GM12801 (cell line): ENCODE measurements around the gene LCN9.

Experiments used
- TF ChIP-seq, protein P1 (sequence below): IDR thresholded peaks from one replicate; pipeline ENCODE4 v1.5.1; 2011; ENCODE audit warnings: control low read depth; ENCODE audit not compliant: insufficient read length; ENCODE audit errors: extremely low read depth

The LCN9 gene, protein sequence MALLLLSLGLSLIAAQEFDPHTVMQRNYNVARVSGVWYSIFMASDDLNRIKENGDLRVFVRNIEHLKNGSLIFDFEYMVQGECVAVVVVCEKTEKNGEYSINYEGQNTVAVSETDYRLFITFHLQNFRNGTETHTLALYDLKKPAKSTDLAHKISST

DNA sequence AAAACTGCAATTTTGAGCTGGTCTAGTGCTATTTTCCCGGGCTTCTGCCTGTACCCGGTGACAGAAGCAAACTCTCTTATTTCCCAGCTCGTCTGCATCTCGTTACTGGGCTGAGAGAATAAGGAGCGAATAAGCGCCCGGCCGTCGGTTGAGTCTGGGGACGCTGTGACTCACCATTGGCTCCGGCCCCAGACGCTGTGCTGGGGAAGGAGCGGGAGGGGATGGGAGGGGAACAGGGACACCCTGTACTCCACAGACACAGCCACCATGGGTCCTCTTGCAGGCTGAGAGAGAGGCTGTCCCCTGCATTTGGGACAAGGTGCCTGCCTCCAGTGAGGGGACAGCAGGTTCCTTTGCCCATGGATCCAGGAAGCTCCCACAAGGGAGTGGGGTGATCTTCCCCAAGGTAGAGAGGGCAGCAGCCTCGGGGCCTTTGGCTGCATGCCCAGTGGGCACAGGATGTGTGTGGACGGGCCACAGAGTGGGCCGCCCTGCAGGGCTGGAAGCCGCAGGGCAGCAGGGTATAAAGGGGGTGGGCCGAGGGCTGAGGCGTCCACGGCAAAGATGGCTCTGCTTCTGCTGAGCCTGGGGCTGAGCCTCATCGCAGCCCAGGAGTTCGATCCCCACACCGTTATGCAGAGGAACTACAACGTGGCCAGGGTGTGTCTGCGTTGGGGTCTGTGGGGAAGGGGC is at the start of gene LCN9:
Gene LCN9 (plus strand): TSS at position 552 of the 693 bp plus-strand sequence. CDS start 13 bp downstream, at position 565.
- TF ChIP-seq, protein P1, sequence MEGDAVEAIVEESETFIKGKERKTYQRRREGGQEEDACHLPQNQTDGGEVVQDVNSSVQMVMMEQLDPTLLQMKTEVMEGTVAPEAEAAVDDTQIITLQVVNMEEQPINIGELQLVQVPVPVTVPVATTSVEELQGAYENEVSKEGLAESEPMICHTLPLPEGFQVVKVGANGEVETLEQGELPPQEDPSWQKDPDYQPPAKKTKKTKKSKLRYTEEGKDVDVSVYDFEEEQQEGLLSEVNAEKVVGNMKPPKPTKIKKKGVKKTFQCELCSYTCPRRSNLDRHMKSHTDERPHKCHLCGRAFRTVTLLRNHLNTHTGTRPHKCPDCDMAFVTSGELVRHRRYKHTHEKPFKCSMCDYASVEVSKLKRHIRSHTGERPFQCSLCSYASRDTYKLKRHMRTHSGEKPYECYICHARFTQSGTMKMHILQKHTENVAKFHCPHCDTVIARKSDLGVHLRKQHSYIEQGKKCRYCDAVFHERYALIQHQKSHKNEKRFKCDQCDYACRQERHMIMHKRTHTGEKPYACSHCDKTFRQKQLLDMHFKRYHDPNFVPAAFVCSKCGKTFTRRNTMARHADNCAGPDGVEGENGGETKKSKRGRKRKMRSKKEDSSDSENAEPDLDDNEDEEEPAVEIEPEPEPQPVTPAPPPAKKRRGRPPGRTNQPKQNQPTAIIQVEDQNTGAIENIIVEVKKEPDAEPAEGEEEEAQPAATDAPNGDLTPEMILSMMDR, result no peak

DNA sequence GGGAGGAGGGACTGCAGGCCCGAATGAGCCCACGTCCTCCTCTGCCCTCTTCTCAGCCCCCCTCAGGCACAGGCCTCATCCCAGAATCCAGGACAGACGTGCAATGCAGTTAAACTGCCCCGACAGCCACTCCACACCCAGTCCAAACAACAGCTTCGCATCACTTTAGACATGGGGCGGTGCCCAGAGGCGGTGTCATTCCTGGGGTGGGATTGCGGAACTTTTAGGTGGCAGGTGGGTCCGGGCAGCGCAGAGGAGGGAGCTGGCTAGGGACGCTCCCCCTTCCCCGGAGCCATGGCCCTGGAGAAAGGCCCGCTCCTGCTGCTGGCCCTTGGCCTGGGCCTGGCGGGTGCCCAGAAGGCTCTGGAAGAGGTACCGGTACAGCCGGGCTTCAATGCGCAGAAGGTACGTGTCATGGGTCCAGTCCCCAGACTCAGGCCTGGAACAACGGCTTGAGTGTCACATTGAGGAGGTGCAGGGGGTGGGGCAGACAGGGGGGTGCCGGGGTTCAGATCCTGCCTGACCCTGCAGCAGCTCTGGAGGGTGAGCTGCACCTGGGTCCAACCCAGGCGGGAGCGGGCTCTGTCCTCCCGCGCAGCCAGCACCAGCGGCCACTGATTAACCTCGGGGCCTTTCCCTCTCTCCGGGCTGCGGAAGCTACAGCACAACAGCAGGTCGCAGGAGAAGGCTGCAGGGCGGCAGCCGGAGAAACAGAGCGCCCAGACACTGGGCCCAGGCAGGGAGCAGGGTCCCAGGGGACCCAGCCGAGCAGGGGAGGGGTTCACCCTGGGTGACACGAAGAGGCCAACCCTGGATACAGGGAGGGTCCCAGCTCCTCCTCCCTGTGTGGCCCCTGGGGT is 48.9 kb upstream of the LCN9 start:
- TF ChIP-seq, protein P1, result no peak

DNA sequence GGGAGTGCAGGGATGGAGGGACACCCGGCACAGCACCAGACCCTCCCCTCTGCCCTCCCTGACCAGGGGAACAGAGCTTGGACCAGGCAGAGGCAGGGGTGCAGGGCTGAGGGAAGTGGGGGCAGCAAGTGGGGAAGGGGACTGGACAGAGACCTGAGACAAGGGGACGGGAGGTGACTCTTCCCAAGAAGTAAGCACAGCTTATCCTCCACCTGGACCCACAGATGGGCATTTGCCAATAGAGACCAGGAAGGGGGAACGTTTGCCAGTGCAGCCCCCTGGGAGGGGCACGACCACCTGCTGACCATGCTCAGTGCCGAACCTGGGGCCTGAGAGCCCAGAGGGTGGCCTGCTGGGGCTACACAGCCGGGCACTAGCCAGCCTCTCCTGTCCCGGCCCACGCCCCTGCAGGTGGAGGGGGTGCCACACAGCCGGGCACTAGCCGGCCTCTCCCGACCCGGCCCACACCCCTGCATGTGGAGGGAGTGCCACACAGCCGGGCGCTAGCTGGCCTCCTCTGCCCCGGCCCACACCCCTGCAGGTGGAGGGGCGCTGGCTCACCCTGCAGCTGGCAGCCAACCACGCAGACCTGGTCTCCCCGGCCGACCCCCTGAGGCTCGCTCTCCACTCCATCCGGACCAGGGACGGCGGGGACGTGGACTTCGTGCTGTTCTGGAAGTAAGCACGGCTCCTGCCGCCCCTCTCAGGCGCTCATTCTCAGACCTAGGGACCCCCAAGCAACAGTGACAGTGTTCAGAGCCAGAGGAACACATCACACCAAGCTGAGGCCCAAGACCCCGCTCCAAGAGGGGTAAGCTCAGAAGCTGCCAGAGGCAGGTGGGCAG is 48.1 kb upstream of the LCN9 start:
- TF ChIP-seq, protein P1, result no peak

DNA sequence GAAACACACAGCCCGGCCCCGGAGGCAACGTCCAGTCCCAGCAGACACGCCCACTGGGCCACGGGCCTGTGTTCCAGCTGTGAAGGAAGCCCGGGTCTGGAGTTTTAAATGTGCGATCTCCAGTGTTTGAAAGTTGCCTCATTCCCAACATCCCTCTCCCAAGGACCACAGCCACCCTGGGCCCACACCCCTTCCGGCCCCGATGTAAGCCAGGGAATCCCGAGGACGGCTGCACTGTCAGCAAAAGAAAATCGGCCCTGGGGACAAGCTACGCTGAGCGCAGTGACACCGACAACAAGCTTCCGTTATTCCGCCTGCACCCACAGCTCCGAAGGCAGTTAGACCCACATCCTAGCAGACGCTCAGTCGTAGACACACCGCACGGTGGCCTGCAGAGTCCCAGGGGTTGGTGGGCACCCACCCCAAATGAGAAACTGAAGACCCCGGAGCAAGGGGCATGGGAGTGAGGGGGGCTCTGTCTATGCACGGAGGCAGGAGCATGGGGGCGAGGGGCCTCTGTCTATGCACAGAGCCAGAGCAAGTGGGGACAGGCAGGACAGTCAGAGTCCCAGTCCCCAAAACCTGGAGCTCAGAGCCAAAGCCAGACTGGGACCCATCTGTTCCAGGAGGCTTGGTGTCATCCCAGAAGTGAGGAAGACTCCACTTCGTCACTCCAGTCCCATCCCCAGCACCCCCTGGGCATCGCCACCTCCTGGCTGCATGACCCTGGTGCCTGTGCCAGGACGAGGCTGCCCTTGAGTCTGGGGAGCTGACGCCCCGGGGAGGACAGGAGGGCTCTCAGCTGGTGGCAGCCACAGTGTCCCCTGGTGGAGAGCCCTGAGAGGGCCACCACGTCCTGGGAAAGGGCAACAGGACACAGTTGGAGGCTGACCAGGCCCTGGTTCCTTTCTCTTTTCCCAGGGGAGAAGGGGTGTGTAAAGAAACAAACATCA is 47.2 kb upstream of the LCN9 start:
- TF ChIP-seq, protein P1, result no peak

DNA sequence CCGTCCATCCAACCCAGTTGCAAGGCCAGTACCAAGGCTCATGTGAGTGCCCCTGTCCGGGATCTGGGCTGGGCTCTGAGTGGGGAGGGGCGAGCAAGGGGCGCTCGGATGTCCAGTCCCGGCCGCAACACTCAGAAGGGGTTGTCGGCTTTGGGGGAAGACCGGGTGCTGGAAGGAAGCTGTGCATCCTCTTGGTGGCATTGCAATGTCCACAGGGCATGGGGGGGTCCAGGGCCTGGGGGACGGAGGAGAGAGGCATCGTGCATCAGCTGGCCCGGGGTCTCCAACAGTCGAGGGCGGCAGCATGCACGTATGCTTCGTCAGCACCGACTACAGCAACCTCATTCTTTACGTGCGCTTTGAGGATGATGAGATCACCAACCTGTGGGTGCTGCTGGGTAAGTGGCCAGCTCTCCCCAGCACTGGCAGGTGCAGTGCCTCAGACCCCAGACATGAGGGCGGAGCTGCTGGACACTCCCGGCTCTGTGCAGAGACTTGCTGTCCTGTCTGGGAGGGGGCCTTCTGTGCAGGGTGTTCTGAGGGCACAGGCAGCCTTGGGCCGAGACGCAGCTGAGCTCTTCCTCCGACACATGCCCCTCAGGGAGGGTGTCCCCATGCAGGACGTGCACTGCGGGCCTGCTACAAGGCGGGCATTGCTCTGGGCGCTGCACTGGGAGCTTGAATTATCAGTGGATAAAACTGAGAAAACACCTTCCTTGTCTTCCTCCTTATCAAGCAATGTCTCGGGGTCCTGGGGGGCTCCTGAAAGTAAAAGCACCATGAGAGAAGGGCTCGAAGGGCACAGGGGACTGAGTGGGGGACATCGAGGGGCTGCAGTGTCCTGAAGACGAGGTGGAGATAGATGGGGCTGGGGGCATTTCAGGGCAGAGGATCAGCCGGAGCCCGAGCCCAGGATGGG is 46.2 kb upstream of the LCN9 start:
- TF ChIP-seq, protein P1, result no peak

DNA sequence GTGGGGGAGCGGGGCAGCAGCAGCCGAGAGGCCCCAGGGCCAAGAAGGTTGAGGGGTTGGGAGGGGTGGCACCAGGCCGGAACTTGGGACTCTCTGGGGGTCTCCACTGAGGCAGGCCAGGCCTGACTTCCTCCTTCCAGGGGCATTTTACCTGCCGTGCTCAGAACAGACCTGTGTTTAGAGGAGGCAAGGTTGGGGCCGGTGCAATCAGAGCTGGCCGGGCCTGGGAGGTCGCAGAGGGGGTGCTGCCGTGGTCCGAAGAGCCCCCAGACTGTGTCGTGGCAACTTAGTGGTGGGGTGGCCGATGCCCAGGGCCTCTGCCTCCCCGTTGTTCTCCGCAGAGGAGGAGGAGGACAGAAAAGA is 45.6 kb upstream of the LCN9 start:
- TF ChIP-seq, protein P1, result no peak
